Umbilical cord (tissue), 2 donors: ENCODE measurements around the gene EXOC2. TPM values are rescaled to one million over a fixed set of nuclear protein-coding genes. Genes with fewer than 3 reads are reported as not detected.
"Not testable (repeated sequence)": the region's sequence is repeated elsewhere in the genome, so short reads cannot be mapped to it uniquely, and the experiment has no call there.

Experiments used
- DNase-seq: peaks from one replicate; pipeline ENCODE4 v3.0.0-alpha.2; 2015; ENCODE audit warnings: low spot score
- total RNA-seq: library from RNA; depleted of rRNA; stranded (reverse); fragments of >200 nt; gene quantifications from one replicate; pipeline ENCODE4 v1.2.3, GENCODE V29; 2014; ENCODE audit warnings: low replicate concordance; ENCODE audit not compliant: insufficient read depth

The EXOC2 gene
- total RNA-seq, 1 donor from 2014 or later, result 47.9 TPM

DNA sequence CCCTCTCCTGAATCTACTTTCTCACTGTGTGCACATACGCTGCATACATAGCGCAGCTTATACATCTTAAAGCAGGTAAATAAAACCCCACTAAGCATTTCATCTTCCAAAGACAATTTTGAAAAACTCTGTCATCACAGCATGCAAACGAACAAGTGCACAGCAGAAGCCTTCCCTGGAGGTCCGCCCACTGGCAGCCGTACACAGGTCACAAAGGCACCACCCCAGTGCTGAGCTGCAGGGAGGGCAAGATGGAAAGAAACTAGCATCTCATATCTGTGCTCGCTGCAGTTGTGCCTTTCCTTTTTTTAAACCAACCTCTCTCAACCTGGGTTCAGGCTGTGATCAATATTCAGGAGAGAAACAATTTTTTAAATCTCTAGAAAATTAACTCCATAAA is 109.3 kb downstream of the EXOC2 start:
- DNase-seq, result no peak

GRCh38 chr6:583116-583515 is 109.8 kb downstream of the EXOC2 start:
- peak; percentile 4 for DNase-seq

DNA sequence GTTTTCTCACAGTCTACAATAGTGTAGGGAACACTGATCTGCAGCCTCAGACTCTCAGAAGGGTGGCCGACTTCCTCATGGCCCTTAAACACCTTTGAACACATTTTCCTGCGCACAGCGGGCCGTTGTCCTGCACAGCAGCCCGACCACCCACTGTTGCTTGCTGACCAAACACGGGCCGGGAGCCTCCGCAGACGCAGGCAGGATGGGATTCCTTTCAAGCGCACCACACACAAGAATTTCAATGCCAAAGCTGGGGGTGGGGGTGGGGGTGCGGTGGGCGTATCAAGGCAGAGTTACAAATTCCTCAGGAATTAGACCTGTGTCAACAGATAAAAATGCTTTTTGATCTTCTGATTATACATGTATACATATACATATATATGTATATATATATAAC is 110.6 kb downstream of the EXOC2 start:
- no peak for DNase-seq

GRCh38 chr6:579339-579738 is 113.6 kb downstream of the EXOC2 start:
- DNase-seq, result peak; percentile 7

GRCh38 chr6:572596-573265 is 120.2 kb downstream of the EXOC2 start:
- DNase-seq, result no peak

- DNase-seq, result no peak
These were observed 121.0 kb downstream of the EXOC2 start for GRCh38 chr6:571892-572291.

DNA sequence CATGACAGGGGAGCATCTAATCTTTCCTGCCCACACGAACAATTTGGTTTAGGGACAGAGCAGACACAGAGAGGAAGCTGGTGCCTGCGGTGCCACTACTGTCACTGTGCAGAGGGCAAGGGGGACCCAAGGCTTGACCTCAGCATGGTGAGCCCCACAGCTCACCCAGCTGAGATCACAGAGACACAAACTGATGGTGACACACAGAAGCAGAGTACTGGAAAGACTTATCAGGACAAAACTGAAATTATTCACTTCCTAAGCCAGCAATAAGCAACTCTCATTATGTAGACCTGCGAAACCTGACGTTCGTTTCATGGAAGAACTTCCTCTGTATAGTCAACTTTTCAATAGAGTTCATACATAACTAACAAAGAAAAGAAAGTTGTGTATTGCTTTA is 122.1 kb downstream of the EXOC2 start:
- DNase-seq, result no peak

- no peak for DNase-seq
These were observed 123.9 kb downstream of the EXOC2 start for GRCh38 chr6:568954-569523.

- DNase-seq, result no peak
These were observed 124.9 kb downstream of the EXOC2 start for GRCh38 chr6:568085-568484.

GRCh38 chr6:563863-564262 is 129.1 kb downstream of the EXOC2 start:
- no peak for DNase-seq

- no peak for DNase-seq
These were observed 130.8 kb downstream of the EXOC2 start for GRCh38 chr6:562052-562676.

GRCh38 chr6:561335-561734 is 131.6 kb downstream of the EXOC2 start:
- DNase-seq, result not testable (repeated sequence)

DNA sequence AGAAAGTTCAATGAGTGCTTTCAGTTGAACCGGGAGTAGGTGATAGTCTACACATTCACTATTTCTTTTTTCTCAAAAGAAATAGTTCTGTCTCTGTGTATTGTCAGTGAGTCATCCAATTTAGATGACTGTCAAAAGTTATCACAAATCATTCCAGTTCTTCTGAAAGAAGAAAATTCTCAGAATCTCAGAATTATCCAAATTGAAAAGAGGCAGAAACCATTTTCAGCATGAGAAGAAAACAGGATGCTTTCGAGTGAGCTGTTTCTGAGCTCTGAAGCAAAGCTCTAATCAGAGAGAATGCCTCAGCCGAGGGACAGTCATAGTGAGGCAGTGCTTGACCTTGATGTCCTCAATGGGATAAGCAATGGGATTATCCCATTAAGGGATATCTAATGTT is 134.0 kb downstream of the EXOC2 start:
- DNase-seq, result no peak

GRCh38 chr6:558089-558488 is 134.8 kb downstream of the EXOC2 start:
- no peak for DNase-seq

GRCh38 chr6:551829-552350 is 141.0 kb downstream of the EXOC2 start:
- DNase-seq, result no peak

DNA sequence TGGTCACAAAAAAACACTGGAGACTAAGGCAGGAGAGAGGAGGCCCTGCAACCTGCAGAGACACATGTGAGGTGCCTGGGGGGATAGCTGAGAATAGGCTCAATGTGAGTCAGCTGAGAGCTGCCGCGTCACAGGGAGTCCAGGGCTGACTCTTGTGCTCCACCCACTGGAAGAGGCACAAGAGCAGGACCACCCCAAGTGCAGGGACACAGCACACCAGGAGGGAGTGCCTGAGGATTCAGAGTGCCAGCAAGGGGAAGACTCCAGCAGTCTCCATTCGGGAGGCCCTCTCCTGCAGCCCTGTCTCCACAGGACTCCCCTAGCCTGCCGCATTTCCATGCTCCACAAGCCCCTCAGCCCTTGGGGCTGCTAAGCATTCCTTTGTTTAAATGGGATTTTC is 141.5 kb downstream of the EXOC2 start:
- DNase-seq, result peak; percentile 62

DNA sequence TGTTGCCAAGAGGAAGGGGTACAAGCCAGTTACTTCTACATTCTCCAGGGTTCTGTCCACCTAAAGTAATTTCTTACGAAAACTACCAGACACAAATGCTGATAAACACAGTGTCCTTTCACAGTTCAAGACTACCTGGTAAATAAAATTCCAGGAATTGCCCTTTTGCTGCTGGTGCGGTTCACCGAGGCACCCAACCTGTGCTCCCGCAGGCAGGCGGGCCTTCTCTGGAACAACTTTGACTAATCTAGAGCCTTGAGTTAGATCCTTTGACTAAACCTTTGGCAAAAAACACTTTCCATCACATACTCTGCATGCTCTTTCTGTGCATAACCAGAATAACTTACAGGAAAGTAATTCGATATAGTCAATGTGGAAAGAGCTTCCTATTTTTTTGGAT is 143.0 kb downstream of the EXOC2 start:
- DNase-seq, result no peak

DNA sequence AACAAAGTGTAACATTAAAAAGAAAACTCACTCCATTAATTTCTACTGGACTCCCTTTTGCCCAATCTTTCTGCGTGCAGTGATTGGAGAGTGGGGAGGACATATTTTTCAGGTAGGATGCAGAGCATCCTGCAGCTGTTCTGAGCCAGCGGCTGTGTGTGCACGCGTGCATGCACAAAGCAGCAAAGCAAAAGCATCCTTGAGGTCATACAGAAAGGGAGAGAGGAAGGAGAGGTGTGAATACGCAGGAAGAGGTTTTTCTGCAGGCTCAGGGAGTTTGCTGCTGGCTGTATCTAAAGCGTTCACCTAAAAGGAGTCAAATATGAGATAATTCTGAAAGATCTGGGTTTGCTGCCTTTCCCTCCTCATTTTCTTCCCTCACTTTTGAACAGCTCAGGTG is 144.4 kb downstream of the EXOC2 start:
- DNase-seq, result no peak

- no peak for DNase-seq
These were observed 144.8 kb downstream of the EXOC2 start for GRCh38 chr6:548091-548490.

DNA sequence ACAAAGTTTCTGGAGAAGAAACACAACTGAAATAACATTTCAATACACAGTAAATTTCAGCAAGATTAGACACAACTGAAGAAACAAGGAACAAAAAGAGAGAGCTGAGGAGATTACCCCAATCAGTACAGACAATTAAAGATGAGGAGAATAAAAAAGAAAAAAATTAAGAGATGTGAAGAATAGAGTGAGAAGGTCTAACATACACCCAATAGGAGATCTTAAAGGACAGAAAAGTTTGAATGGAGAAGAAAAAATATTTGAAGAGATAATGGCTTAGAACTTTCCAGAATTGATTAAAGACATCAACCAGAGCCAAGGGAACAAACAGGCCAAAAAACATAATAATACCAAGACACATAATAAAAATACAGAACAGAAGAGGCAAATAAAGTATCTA is 152.4 kb downstream of the EXOC2 start:
- DNase-seq, result no peak

DNA sequence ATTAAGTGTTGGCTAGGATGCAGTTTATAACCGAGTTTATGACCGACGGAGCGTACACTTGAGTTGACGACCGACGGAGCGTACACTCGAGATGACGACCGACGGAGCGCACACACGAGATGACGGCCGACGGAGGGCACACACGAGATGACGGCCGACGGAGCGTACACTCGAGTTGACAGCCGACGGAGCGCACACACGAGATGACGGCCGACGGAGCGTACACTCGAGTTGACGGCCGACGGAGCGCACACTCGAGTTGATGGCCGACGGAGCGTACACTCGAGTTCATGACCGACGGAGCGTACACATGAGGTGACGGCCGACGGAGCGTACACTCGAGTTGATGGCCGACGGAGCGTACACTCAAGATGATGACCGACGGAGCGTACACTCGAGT is 155.8 kb downstream of the EXOC2 start:
- DNase-seq, result no peak

DNA sequence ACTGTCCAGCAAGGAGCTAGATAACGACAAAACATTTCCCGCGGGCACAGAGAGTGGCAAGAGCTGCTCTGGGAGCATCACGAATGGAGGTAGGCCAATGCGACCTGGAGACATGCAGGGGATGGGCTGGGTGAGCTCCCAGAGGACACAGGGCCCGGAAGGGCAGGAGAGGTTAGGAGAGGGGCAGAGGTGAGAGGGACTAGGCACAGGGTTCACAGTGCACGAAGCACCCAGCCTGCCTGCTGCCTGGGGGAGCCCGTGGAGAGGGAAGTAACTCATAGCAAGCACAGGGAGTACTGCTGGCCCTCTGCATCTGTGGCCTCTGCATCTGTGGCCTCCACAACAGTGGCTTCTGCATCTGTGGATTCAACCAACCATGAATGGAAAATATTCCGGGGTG is 162.5 kb downstream of the EXOC2 start:
- no peak for DNase-seq

GRCh38 chr6:528989-529388 is 163.9 kb downstream of the EXOC2 start:
- no peak for DNase-seq
